ENCODE measurements around the gene HERC4. TPM values are rescaled to one million over a fixed set of nuclear protein-coding genes. Genes with fewer than 3 reads are reported as not detected.

The HERC4 gene
- total RNA-seq, 2 experiments from 2014 or later: 46.0 to 46.8 TPM

DNA sequence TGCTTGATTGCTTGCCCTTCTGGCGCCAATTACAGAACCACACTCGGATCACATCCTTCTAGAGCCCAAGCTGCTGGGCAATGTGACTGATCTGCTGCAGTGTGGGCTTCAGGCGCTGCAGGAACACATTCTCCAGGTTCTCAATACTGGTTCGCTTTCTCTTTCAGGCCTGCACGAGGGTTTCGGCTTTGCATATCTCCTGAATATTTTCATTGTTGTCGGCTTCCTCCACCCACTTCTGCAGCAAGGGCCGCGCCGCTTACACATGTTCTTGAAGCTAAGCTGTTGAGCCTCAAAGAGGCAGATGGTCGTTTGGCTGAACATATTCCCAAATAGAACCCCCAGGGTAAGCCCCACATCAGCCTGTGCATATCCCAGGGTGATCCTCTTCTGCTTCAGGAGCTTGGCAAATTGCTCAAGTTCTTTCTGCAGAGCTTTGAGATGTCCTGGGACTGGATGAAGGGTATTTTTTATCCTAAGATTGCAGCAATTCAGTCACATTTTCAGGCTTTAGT lies 64.6 kb downstream of the HERC4 start:
- DNase-seq (no peak), ATAC-seq (ENCODE audit: poor library complexity) (no peak)
- no peaks in the 10 kb centered on the region for H3K4me1 ChIP-seq (ENCODE audit: insufficient read depth, low read length)
- Mint-ChIP-seq H3K27ac (no peak overlapping the region), H3K27me3 (no peaks in the 10 kb centered on the region), H3K36me3 (ENCODE audit: low read depth) (peaks cover 74% of the 10 kb centered on the region), H3K4me3 (no peak overlapping the region), H3K4me1 (ENCODE audit: low read depth) (peaks cover 8% of the 10 kb centered on the region), H3K9me3 (peaks cover 3% of the 10 kb centered on the region)
- H3K36me3 ChIP-seq (ENCODE audit: insufficient read depth, low read length): peaks cover 58% of the 10 kb centered on the region
- intact Hi-C loops (cut with DNase I, micrococcal nuclease): no loop called here
- H3K9me3 ChIP-seq (ENCODE audit: control insufficient read depth in 1 of 2, insufficient read depth in 1 of 2, low read length in 2 of 2): peaks cover 0 to 4% of the 10 kb centered on the region in 2 experiments
- no peak overlapping the region for H3K4me3 ChIP-seq (ENCODE audit: low read length)
- no peak overlapping the region for H3K27ac ChIP-seq (ENCODE audit: low read depth in 1 of 2, low read length in 2 of 2)
- POLR2A ChIA-PET: no interaction called here
- no peaks in the 10 kb centered on the region for H3K27me3 ChIP-seq (ENCODE audit: control insufficient read depth in 1 of 2, insufficient read depth in 2 of 2, low read length in 2 of 2)
- TF ChIP-seq, protein P1, sequence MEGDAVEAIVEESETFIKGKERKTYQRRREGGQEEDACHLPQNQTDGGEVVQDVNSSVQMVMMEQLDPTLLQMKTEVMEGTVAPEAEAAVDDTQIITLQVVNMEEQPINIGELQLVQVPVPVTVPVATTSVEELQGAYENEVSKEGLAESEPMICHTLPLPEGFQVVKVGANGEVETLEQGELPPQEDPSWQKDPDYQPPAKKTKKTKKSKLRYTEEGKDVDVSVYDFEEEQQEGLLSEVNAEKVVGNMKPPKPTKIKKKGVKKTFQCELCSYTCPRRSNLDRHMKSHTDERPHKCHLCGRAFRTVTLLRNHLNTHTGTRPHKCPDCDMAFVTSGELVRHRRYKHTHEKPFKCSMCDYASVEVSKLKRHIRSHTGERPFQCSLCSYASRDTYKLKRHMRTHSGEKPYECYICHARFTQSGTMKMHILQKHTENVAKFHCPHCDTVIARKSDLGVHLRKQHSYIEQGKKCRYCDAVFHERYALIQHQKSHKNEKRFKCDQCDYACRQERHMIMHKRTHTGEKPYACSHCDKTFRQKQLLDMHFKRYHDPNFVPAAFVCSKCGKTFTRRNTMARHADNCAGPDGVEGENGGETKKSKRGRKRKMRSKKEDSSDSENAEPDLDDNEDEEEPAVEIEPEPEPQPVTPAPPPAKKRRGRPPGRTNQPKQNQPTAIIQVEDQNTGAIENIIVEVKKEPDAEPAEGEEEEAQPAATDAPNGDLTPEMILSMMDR (IDR thresholded peaks at IDR 0.05): no peak
- CTCF ChIA-PET: no interaction called here

DNA sequence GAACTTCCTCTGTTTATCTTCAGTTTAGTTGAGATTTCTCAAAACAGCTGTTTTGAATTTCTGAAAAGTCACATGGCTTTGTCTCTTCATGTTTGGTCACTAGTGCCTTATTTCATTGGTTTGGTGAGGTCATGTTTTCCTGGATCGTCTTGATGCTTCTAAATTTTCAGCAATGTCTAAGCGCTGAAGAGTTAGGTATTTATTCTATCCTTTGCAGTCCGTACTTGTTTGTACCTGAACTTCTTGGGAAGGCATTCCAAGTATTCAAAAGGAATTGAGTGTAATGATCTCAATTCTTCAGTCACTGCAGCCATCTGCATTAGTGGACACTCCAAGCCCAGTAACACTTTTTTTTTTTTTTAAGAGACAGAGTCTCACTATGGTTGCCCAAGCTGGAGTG lies 67.7 kb downstream of the HERC4 start:
- Histone ChIP-seq H3K4me1 (ENCODE audit: insufficient read depth, low read length) (no peaks in the 10 kb centered on the region), H3K4me3 (ENCODE audit: low read length) (no peak overlapping the region), H3K9me3 (ENCODE audit: control insufficient read depth in 1 of 2, insufficient read depth in 1 of 2, low read length in 2 of 2) (peaks cover 0 to 4% of the 10 kb centered on the region in 2 experiments), H3K27me3 (ENCODE audit: control insufficient read depth in 1 of 2, insufficient read depth in 2 of 2, low read length in 2 of 2) (no peaks in the 10 kb centered on the region), H3K36me3 (ENCODE audit: insufficient read depth, low read length) (peaks cover 56% of the 10 kb centered on the region), H3K27ac (ENCODE audit: low read depth in 1 of 2, low read length in 2 of 2) (no peak overlapping the region)
- H3K4me1 Mint-ChIP-seq (ENCODE audit: low read depth): peaks cover 11% of the 10 kb centered on the region
- peaks cover 73% of the 10 kb centered on the region for H3K36me3 Mint-ChIP-seq (ENCODE audit: low read depth)
- TF ChIP-seq, protein P1 (IDR thresholded peaks at IDR 0.05): no peak
- no peak overlapping the region for H3K4me3 Mint-ChIP-seq
- intact Hi-C loops (cut with DNase I, micrococcal nuclease): no loop called here
- ATAC-seq (ENCODE audit: poor library complexity): no peak
- DNase-seq: no peak
- H3K27me3 Mint-ChIP-seq: no peaks in the 10 kb centered on the region
- H3K27ac Mint-ChIP-seq: no peak overlapping the region
- peaks cover 3% of the 10 kb centered on the region for H3K9me3 Mint-ChIP-seq
- CTCF ChIA-PET: no interaction called here
- POLR2A ChIA-PET: interaction anchor here (0.7 kb wide), 1 partner anchor 15 kb away, joined by 3 read pairs; no protein-coding TSS in a partner anchor

DNA sequence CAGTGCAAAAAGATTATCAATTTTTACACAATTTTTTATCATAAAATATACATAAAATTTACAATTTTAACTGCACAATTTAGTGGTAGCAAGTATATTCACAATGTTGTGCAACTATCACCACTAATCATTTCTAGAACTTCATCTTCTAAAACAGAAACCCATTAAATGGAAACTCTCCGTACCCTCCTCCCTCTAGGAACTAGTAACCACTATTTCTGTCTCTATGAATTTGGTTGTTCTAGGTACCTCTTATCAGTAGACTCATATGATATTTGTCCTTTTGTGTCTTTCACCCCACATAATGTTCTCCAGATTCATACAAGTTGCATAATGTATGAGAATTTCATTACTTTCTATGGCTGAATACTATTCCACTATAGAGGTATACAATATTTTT lies 73.5 kb downstream of the HERC4 start:
- H3K36me3 Mint-ChIP-seq (ENCODE audit: low read depth): peaks cover 67% of the 10 kb centered on the region
- Histone ChIP-seq H3K4me3 (ENCODE audit: low read length) (no peak overlapping the region), H3K9me3 (ENCODE audit: control insufficient read depth in 1 of 2, insufficient read depth in 1 of 2, low read length in 2 of 2) (no peaks in the 10 kb centered on the region), H3K27ac (ENCODE audit: low read depth in 1 of 2, low read length in 2 of 2) (no peak overlapping the region), H3K36me3 (ENCODE audit: insufficient read depth, low read length) (peaks cover 35% of the 10 kb centered on the region), H3K27me3 (ENCODE audit: control insufficient read depth in 1 of 2, insufficient read depth in 2 of 2, low read length in 2 of 2) (no peaks in the 10 kb centered on the region), H3K4me1 (ENCODE audit: insufficient read depth, low read length) (no peaks in the 10 kb centered on the region)
- POLR2A ChIA-PET: no interaction called here
- no peak overlapping the region for H3K27ac Mint-ChIP-seq
- CTCF ChIA-PET: no interaction called here
- peaks cover 11% of the 10 kb centered on the region for H3K4me1 Mint-ChIP-seq (ENCODE audit: low read depth)
- intact Hi-C loops (cut with DNase I, micrococcal nuclease): no loop called here
- DNase-seq (no peak), ATAC-seq (ENCODE audit: poor library complexity) (no peak)
- no peak overlapping the region for H3K4me3 Mint-ChIP-seq
- TF ChIP-seq, protein P1 (IDR thresholded peaks at IDR 0.05): no peak
- no peaks in the 10 kb centered on the region for H3K27me3 Mint-ChIP-seq
- H3K9me3 Mint-ChIP-seq: no peaks in the 10 kb centered on the region

Data from CD4-positive, alpha-beta T cell (primary cell).